Hepatocyte (in vitro differentiated cells): Measurements from ENCODE around the gene ST6GAL1.

Source experiments
- CTCF ChIP-seq: fragments of 200-600 bp; sonication (generic); IDR thresholded peaks from 2 replicates; pipeline ENCODE4 v1.5.1; 2016; ENCODE audit warnings: antibody characterized with exemption, mild to moderate bottlenecking; ENCODE audit not compliant: poor library complexity
- EZH2 ChIP-seq: fragments of 200-600 bp; sonication (generic); IDR thresholded peaks from 2 replicates; pipeline ENCODE4 v1.6.1; 2016; ENCODE audit warnings: antibody characterized with exemption, mild to moderate bottlenecking, borderline replicate concordance

DNA sequence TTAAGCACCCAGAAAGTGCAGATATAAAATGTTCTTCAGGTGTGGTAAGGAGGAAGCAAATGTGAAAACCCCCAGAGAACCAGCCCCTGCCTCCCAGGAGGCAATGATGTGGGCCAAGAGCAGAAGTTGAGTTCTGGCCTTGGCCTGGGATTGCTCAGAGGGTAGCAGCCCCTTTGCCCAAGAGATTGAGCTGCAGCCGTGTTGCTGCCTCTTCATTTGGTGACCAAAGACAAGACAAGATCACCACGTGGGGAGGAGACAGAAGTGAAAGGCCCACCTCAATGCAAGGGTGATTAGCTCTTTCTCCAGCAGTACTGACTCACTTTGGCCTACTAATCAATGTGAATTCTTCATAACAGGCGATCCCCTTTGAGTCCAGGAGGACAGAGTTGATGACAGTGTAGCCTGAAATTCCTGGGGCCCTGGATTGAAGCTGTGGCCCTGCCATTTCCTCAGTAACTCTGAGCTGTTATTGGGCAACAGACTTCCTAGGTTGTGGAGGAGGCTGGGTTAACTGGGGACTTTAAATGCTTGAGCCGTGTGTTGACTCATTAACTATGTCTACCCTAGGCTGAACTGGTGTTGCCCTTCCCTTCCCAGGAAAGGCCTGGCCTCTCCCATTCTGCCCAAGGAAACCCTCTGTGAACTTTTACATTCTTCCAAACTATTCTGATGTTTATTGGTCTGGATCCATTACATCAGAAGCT, 86.5 kb downstream of the ST6GAL1 start:
- TF ChIP-seq CTCF (no peak), EZH2 (no peak)
